Activated CD4-positive, alpha-beta T cell treated with anti-CD3 and anti-CD28 coated beads, Interleukin-2, amount 10 ng/mL, durations not matched to agents 7 days and 5 days (primary cell): ENCODE measurements around the gene F13A1. TPM values are rescaled to one million over a fixed set of nuclear protein-coding genes. Genes with fewer than 3 reads are reported as not detected.

Source experiments
- CTCF ChIA-PET: fragments of 350-600 bp; sonication (Branson Sonifier 250); formaldehyde crosslinking; loops from one replicate; lab custom pipeline; 2021; ENCODE audit warnings: antibody characterized with exemption; lab: Charles Lee
- POLR2A ChIA-PET: fragments of 350-600 bp; sonication (Branson Sonifier 250); formaldehyde crosslinking; loops from one replicate; lab custom pipeline; 2021; ENCODE audit warnings: antibody characterized with exemption; lab: Charles Lee
- DNase-seq: peaks from one replicate; pipeline ENCODE4 v3.0.0-alpha.2; 2020
- H3K27ac Mint-ChIP-seq: one replicate; pipeline ENCODE4 v1.8.0; 2021; ENCODE audit warnings: mild to moderate bottlenecking, moderate library complexity, mixed read lengths
- H3K27me3 Mint-ChIP-seq: one replicate; pipeline ENCODE4 v1.8.0; 2021; ENCODE audit warnings: mixed read lengths
- H3K36me3 Mint-ChIP-seq: one replicate; pipeline ENCODE4 v1.8.0; 2021; ENCODE audit warnings: low read depth, mixed read lengths
- H3K4me1 Mint-ChIP-seq: one replicate; pipeline ENCODE4 v1.8.0; 2021; ENCODE audit warnings: mixed read lengths
- H3K4me3 Mint-ChIP-seq: one replicate; pipeline ENCODE4 v1.8.0; 2021; ENCODE audit warnings: mild to moderate bottlenecking, moderate library complexity, mixed read lengths
- H3K9me3 Mint-ChIP-seq: one replicate; pipeline ENCODE4 v1.8.0; 2021; ENCODE audit warnings: mixed read lengths
- microRNA-seq: library from miRNA; unstranded; fragments of <30 nt; microRNA quantifications from one replicate; pipeline ENCODE4 v1.2.0, GENCODE V29; 2021; ENCODE audit warnings: borderline microRNAs expressed, borderline replicate concordance
- total RNA-seq, 2 experiments: library from RNA; stranded (reverse); gene quantifications; one replicate each; pipeline ENCODE4 v1.2.3, GENCODE V29; 2021

The F13A1 gene
- total RNA-seq, 2 experiments from 2014 or later: not detected

DNA sequence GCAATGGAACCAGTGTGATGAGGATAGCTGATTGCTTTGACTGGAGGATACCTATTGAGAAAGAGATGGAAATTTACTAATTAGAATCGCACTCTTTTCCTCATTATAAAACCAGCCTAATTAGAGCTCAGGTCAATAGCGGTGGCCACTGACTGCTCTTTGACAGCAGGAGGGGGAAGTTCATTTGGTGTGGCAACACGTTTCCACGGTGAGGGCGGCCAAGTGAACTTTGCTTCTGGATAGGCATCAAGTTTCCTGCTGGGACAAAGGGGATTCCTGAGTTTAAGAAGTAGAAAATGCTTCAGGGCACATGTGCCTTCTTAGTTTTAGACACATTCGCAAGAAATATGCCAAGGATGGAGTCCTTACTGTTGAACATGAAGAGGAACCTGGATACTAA lies 168.4 kb downstream of the F13A1 start:
- DNase-seq: no peak
- Mint-ChIP-seq H3K27ac (no peak overlapping the region), H3K4me3 (no peak overlapping the region), H3K9me3 (no peaks in the 10 kb centered on the region), H3K27me3 (peaks cover 15% of the 10 kb centered on the region), H3K4me1 (no peaks in the 10 kb centered on the region), H3K36me3 (no peaks in the 10 kb centered on the region)
- ChIA-PET CTCF (no interaction called here), POLR2A (no interaction called here)

DNA sequence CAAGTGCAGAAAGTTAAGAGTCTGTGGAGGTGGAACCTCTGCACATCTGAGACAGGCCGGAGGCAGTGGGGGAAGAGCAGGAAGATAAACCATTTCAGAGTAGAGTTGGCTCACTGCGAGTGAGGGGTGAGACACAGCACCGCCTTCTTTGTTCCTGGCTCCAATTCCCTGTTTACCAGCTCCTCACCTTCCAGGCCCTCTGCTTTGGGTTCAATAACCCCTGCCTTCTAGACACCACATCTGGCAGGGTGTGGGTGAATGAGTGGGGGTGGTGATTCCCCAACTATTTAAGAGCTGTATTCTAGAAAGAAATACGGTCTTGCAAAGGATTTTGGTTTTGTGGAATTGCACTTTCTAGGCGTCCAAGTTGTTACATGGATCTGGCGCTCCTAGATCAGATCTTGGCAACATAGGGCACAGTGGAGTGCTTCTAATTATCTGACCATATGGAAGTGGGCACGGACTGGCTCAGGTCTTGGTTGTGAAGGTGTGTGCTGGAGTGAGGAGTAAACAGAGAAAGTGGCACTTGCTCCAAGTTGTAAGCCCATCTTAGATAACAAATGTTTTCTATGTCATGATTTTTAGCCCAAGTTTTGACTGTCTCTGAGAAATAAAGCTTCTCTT lies 172.2 kb downstream of the F13A1 start:
- ChIA-PET CTCF (no interaction called here), POLR2A (no interaction called here)
- Mint-ChIP-seq H3K27me3 (peaks cover 14% of the 10 kb centered on the region), H3K27ac (no peak overlapping the region), H3K36me3 (no peaks in the 10 kb centered on the region), H3K9me3 (no peaks in the 10 kb centered on the region), H3K4me1 (no peaks in the 10 kb centered on the region), H3K4me3 (no peak overlapping the region)
- no peak for DNase-seq

DNA sequence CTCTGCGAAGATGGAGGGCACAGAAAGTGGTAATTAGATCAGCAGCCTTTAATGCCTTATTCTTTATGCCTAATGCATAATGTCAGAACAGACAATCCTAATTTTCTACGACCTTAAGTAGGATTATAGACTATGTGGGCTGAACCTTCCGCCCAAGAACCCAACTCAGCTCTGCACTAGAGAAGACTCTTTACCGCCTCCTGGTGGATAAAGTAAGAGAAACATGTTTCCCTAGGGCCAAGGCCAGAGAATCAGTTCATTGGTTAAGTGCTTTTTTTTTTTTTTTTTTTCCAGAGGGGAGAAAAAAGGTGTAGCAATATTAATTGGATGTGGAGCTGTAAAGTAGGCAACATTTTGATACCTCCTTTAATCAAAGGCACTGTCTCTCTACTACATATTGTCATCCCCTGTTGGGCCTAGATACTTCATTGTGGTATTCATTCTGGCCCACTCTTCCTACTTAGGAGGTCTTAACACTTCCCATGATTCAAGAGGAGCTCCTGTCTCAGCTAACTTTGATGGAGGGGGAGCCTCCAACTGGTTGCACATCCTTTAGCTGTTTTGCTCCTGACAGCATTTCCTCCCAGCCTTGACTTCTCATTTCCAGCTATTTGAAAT lies 188.9 kb downstream of the F13A1 start:
- H3K36me3 Mint-ChIP-seq: no peaks in the 10 kb centered on the region
- ChIA-PET POLR2A (no interaction called here), CTCF (interaction anchor here (0.6 to 0.9 kb wide), 5 partner anchors 10 to 1844 kb away, joined by 3 to 4 read pairs (median 3); no protein-coding TSS in a partner anchor)
- H3K4me3 Mint-ChIP-seq: no peak overlapping the region
- H3K27ac Mint-ChIP-seq: no peak overlapping the region
- DNase-seq: peak; percentile 14
- no peaks in the 10 kb centered on the region for H3K4me1 Mint-ChIP-seq
- H3K9me3 Mint-ChIP-seq: no peaks in the 10 kb centered on the region
- peaks cover 12% of the 10 kb centered on the region for H3K27me3 Mint-ChIP-seq

DNA sequence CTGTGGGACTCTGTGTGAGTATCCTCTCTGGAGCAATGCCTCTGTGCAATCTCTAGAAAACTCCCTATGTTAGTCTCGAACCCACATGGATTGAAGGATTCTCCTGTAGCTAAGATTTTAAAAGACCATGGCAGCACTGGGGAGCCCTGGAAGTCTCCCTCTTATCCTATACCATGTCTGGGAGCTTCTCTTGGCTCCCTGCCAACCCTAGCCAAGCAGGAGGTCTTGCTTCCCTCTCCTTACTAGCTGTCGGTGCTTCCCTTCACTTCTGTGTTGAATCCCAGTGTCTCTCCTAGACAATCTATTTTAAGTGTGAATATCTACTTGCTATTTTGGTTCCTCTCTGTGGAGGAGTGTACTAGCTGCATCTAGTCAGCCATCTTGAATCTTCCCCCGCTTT lies 195.0 kb downstream of the F13A1 start:
- CTCF ChIA-PET: no interaction called here
- H3K4me3 Mint-ChIP-seq: no peak overlapping the region
- peaks cover 14% of the 10 kb centered on the region for H3K27me3 Mint-ChIP-seq
- POLR2A ChIA-PET: no interaction called here
- DNase-seq: no peak
- no peaks in the 10 kb centered on the region for H3K36me3 Mint-ChIP-seq
- H3K4me1 Mint-ChIP-seq: no peaks in the 10 kb centered on the region
- peaks cover 9% of the 10 kb centered on the region for H3K9me3 Mint-ChIP-seq
- no peak overlapping the region for H3K27ac Mint-ChIP-seq

DNA sequence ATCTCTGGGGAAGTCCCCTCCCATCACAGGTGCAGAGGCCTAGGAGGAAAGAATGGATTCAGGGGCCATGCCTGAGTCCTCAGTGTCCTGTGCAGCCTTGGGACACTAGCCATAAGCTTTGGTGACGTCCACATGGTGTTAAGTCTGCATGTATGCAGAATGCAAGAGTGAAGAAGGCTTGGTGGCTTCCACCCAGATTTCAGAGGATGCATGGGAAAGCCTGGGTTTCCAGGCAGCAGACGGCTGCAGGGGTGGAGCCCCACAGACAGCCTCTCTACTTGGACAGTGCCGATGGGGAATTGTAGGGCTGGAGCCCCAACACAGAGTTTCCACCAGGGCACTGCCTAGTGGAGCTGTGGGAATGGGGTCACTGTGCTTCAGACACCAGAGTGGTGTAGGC lies 196.7 kb downstream of the F13A1 start:
- no peak for DNase-seq
- POLR2A ChIA-PET: no interaction called here
- CTCF ChIA-PET: no interaction called here
- peaks cover 13% of the 10 kb centered on the region for H3K27me3 Mint-ChIP-seq
- no peaks in the 10 kb centered on the region for H3K4me1 Mint-ChIP-seq
- peaks cover 9% of the 10 kb centered on the region for H3K9me3 Mint-ChIP-seq
- H3K4me3 Mint-ChIP-seq: no peak overlapping the region
- no peak overlapping the region for H3K27ac Mint-ChIP-seq
- no peaks in the 10 kb centered on the region for H3K36me3 Mint-ChIP-seq

- CTCF ChIA-PET: interaction anchor here (0.6 to 0.7 kb wide), 2 partner anchors 9 to 20 kb away, joined by 3 read pairs; no protein-coding TSS in a partner anchor
- H3K27me3 Mint-ChIP-seq: peaks cover 19% of the 10 kb centered on the region
- DNase-seq: no peak
- H3K4me3 Mint-ChIP-seq: no peak overlapping the region
- H3K4me1 Mint-ChIP-seq: no peaks in the 10 kb centered on the region
- H3K27ac Mint-ChIP-seq: no peak overlapping the region
- no peaks in the 10 kb centered on the region for H3K36me3 Mint-ChIP-seq
- H3K9me3 Mint-ChIP-seq: peaks cover 9% of the 10 kb centered on the region
- POLR2A ChIA-PET: no interaction called here
Measured at GRCh38 chr6:6121943-6122342, 198.5 kb downstream of the F13A1 start.

- H3K36me3 Mint-ChIP-seq: no peaks in the 10 kb centered on the region
- no peaks in the 10 kb centered on the region for H3K9me3 Mint-ChIP-seq
- ChIA-PET POLR2A (no interaction called here), CTCF (no interaction called here)
- no peak overlapping the region for H3K4me3 Mint-ChIP-seq
- peaks cover 15% of the 10 kb centered on the region for H3K27me3 Mint-ChIP-seq
- H3K27ac Mint-ChIP-seq: no peak overlapping the region
- DNase-seq: no peak
- no peaks in the 10 kb centered on the region for H3K4me1 Mint-ChIP-seq
Measured at GRCh38 chr6:6105472-6106036, 214.9 kb downstream of the F13A1 start.

Small RNA genes lying within 50 kb of the gene (microRNA-seq; reads per million reads assigned to microRNA genes)
- gene MIR5683 (not detected), gene MIR7853 (not detected)
